BE2C (cell line): ENCODE results near the gene MAS1.

Experiments
- DNase-seq: peaks from one replicate; pipeline ENCODE4 v3.0.0-alpha.2; 2020
- H3K27me3 ChIP-seq: fragments of 250-450 bp; sonication (Bioruptor Pico); 2 replicates; pipeline ENCODE4 v1.5.1; 2020; ENCODE audit warnings: mild to moderate bottlenecking
- H3K36me3 ChIP-seq: fragments of 250-450 bp; sonication (Bioruptor Pico); 2 replicates; pipeline ENCODE4 v1.5.1; 2020; ENCODE audit warnings: mild to moderate bottlenecking
- H3K4me1 ChIP-seq: fragments of 250-450 bp; sonication (Bioruptor Pico); 2 replicates; pipeline ENCODE4 v1.5.1; 2020
- H3K4me3 ChIP-seq: 2 replicates; pipeline ENCODE4 v1.5.1; 2011; ENCODE audit warnings: low read depth, low read length
- H3K9me3 ChIP-seq: fragments of 250-450 bp; sonication (Bioruptor Pico); 2 replicates; pipeline ENCODE4 v1.5.1; 2020
- TF ChIP-seq, protein P1 (sequence below): IDR thresholded peaks from 2 replicates; pipeline ENCODE4 v1.5.1; 2012; ENCODE audit warnings: mild to moderate bottlenecking, low read depth, low read length

The MAS1 gene

GRCh38 chr6:159926542-159927203, 35.9 kb downstream of the MAS1 start:
- no peak for DNase-seq
- Histone ChIP-seq H3K4me1 (no peaks in the 10 kb centered on the region), H3K27me3 (no peaks in the 10 kb centered on the region), H3K36me3 (no peaks in the 10 kb centered on the region), H3K4me3 (no peak overlapping the region), H3K9me3 (no peaks in the 10 kb centered on the region)
- TF ChIP-seq, protein P1, sequence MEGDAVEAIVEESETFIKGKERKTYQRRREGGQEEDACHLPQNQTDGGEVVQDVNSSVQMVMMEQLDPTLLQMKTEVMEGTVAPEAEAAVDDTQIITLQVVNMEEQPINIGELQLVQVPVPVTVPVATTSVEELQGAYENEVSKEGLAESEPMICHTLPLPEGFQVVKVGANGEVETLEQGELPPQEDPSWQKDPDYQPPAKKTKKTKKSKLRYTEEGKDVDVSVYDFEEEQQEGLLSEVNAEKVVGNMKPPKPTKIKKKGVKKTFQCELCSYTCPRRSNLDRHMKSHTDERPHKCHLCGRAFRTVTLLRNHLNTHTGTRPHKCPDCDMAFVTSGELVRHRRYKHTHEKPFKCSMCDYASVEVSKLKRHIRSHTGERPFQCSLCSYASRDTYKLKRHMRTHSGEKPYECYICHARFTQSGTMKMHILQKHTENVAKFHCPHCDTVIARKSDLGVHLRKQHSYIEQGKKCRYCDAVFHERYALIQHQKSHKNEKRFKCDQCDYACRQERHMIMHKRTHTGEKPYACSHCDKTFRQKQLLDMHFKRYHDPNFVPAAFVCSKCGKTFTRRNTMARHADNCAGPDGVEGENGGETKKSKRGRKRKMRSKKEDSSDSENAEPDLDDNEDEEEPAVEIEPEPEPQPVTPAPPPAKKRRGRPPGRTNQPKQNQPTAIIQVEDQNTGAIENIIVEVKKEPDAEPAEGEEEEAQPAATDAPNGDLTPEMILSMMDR, result no peak

DNA sequence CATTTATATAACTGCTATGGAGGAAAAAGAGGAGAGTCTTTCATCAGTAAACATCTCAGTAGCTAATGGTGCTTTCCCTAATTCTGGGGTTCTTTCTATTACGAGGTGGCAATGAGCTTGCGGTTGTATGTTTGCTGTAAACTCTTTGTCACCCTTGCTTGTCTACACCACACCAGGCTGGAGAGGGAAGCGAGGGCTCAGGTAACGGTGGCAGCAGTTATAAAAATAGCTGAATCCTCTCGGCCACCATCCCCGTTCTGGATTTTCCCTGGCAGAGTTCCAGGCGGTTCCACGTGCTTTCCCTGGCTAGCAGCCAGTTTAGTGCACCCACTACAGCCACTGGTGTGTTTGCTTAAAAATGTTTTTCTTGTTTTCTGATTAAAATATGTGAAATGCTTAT, 39.0 kb downstream of the MAS1 start:
- H3K4me3 ChIP-seq, result no peak overlapping the region
- H3K4me1 ChIP-seq, result no peaks in the 10 kb centered on the region
- no peaks in the 10 kb centered on the region for H3K36me3 ChIP-seq
- no peaks in the 10 kb centered on the region; the same call in 1 of the 2 replicates for H3K27me3 ChIP-seq
- TF ChIP-seq, protein P1, result no peak
- peak; percentile 53 for DNase-seq
- H3K9me3 ChIP-seq, result no peaks in the 10 kb centered on the region

DNA sequence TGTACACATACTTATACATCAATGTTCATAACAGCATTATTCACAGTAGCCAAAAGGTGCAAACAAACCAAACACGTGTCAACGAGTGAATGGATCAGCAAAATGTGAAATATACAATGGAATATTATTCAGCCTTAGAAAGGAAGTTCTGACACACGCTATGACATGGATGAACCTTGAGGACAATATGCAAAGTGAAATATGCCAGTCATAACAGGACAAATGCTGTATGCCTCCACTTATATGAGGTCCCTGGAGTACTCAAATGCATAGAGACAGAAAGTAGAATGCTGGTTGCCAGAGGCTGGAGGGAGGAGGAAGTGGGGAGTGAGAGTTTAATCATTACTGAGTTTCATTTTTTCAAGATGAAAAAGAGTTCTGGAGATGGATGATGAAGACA, 40.3 kb downstream of the MAS1 start:
- H3K36me3 ChIP-seq, result no peaks in the 10 kb centered on the region
- no peaks in the 10 kb centered on the region for H3K4me1 ChIP-seq
- H3K4me3 ChIP-seq, result no peak overlapping the region
- no peaks in the 10 kb centered on the region for H3K9me3 ChIP-seq
- TF ChIP-seq, protein P1, result no peak
- no peaks in the 10 kb centered on the region; the same call in 1 of the 2 replicates for H3K27me3 ChIP-seq
- no peak for DNase-seq

DNA sequence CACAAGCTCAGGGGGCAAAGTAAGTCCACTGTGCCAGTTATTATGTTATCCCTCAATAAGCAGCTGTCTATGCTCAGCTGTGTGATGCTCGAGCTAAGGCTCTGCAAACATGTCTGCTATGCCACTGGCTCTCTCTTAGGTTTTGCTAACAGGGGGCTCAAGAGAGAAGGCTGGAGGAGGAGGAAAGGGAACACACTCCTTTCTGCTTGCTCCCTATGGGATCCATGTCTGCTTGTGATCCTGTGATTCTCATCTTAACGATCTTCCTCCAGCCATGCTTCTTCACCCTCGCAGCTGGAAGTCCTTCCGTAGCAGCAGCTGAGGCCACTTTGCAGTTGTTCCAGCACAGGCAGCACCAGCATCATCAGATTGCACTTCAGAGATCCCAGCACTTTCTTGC, 41.1 kb downstream of the MAS1 start:
- no peak for DNase-seq
- H3K4me1 ChIP-seq, result no peaks in the 10 kb centered on the region

GRCh38 chr6:159933077-159933476, 42.3 kb downstream of the MAS1 start:
- TF ChIP-seq, protein P1, result no peak
- Histone ChIP-seq H3K36me3 (no peaks in the 10 kb centered on the region), H3K4me3 (no peak overlapping the region), H3K27me3 (peaks cover 4% of the 10 kb centered on the region; the same call in 1 of the 2 replicates), H3K9me3 (no peaks in the 10 kb centered on the region), H3K4me1 (no peaks in the 10 kb centered on the region)
- no peak for DNase-seq

More for the DNA sequence above, 41.1 kb downstream of the MAS1 start:
- TF ChIP-seq, protein P1, result no peak
- H3K27me3 ChIP-seq, result peaks cover 4% of the 10 kb centered on the region; the same call in 1 of the 2 replicates
- H3K9me3 ChIP-seq, result no peaks in the 10 kb centered on the region
- H3K4me3 ChIP-seq, result no peak overlapping the region
- no peaks in the 10 kb centered on the region for H3K36me3 ChIP-seq

DNA sequence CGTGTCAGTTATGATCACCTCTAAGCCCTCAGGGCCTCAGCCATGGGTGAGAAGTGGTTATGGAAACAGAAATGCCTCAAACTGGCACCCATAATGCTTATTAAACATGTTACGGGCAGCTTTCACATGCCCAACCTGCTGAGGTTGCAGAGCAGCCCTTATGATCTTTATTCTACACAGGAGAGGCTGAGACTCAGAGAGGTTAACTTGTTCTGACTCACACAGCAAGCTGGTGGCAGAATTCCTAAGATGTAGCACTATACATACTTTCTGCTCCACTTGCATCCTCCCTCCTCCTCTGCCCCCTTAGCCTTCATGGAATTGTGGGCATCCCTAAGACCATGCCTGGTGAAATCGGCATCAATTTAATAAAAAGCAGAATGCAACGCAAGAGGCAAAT, 43.4 kb downstream of the MAS1 start:
- TF ChIP-seq, protein P1, result no peak
- no peak for DNase-seq
- Histone ChIP-seq H3K4me3 (no peak overlapping the region), H3K9me3 (no peaks in the 10 kb centered on the region), H3K36me3 (no peaks in the 10 kb centered on the region), H3K27me3 (peaks cover 4% of the 10 kb centered on the region), H3K4me1 (no peaks in the 10 kb centered on the region)
